ENCODE measurements around the gene SPTLC1. TPM values are rescaled to one million over a fixed set of nuclear protein-coding genes. Genes with fewer than 3 reads are reported as not detected.

Gene SPTLC1
- total and polyA plus RNA-seq, 2 of the 13 experiments (the other 11 are each of a cell fraction or from before 2014, with no cell fraction given), result 56.2 to 72.5 TPM

GRCh38 chr9:92151691-92152393 is 36.6 kb upstream of the SPTLC1 start:
- Histone ChIP-seq H3K79me2 (ENCODE audit: insufficient read depth, low read length) (no peaks in the 10 kb centered on the region), H3K27me3 (ENCODE audit: control insufficient read depth in 1 of 2, insufficient read depth in 2 of 2, low read length in 2 of 2) (peaks cover 0 to 5% of the 10 kb centered on the region in 2 experiments; a peak in 2 of 5 replicates), H3K36me3 (replicated peaks in 1 of 2; ENCODE audit: control insufficient read depth in 1 of 2, insufficient read depth in 2 of 2, low read length in 2 of 2) (no peaks in the 10 kb centered on the region), H3K4me2 (ENCODE audit: low read depth, low read length) (peak overlapping the region; percentile 18), H3K9ac (ENCODE audit: insufficient read depth, low read depth, low read length) (no peak overlapping the region), H3K27ac (ENCODE audit: extremely low read length, insufficient read depth, low read length) (no peak overlapping the region), H3K4me3 (replicated peaks in 1 of 3; ENCODE audit: insufficient read depth in 1 of 3, low read depth in 2 of 3, low read length in 3 of 3) (no peak overlapping the region), H3K9me3 (ENCODE audit: low read length) (no peaks in the 10 kb centered on the region), H4K20me1 (ENCODE audit: insufficient read depth, low read length) (no peaks in the 10 kb centered on the region), H3K4me1 (ENCODE audit: insufficient read depth, low read length) (peaks cover 21% of the 10 kb centered on the region), H2AFZ (ENCODE audit: low read length) (no peak overlapping the region)
- WGBS (ENCODE audit: low lambda C conversion rate), result 28% methylated on average over 11 of the region's 15 CpGs
- DNase-seq (ENCODE audit: low spot score) (no peak), ATAC-seq (peak; percentile 54; the same call in 2 of the 3 replicates), FAIRE-seq (no peak)
- in situ Hi-C loops (cut with HindIII; ENCODE audit: extremely low pct_ligation_motif_present, low pct_unique_long_range_greater_than_20kb), result no loop called here
- ChIA-PET POLR2A (no interaction called here), CTCF (ENCODE audit: low intra/inter-chr PET ratio, low total read pairs) (no interaction called here)
- intact Hi-C loops (cut with micrococcal nuclease; ENCODE audit: unreplicated experiment), result no loop called here
- no TSS peak for BruUV-seq (replicated peaks)
- TF ChIP-seq EED (CRISPR knock-in tag; IDR thresholded peaks at IDR 0.05) (no peak), TOPORS (CRISPR knock-in tag; IDR thresholded peaks at IDR 0.05) (no peak), ZNF691 (CRISPR knock-in tag; IDR thresholded peaks at IDR 0.05; ENCODE audit: borderline replicate concordance, low read depth) (no peak), RARA (CRISPR knock-in tag; IDR thresholded peaks at IDR 0.05) (no peak), NFATC3 (CRISPR knock-in tag; IDR thresholded peaks at IDR 0.05) (peak; percentile 63; the same call in 1 of the 2 replicates)
